Immature natural killer cell (primary cell): Measurements from ENCODE around the gene ESYT2. TPM values are rescaled to one million over a fixed set of nuclear protein-coding genes. Genes with fewer than 3 reads are reported as not detected.
A peak's percentile ranks its signal among the peaks of the same experiment; 100 is the strongest.

Experiments used
- DNase-seq, 3 donors: peaks; one replicate each; pipeline ENCODE4 v3.0.0; 2022; ENCODE audit warnings: mixed read lengths in 1 of 3
- H3K27ac Mint-ChIP-seq, 6 donors: one replicate each; pipeline ENCODE4 v1.8.0; 2020; ENCODE audit warnings: mixed read lengths in 6 of 6, mild to moderate bottlenecking in 5 of 6, inconsistent platforms in 4 of 6, moderate library complexity in 3 of 6
- H3K27me3 Mint-ChIP-seq, 3 donors: one replicate each; pipeline ENCODE4 v1.8.0; 2020 to 2021; ENCODE audit warnings: low read depth in 3 of 3, mild to moderate bottlenecking in 3 of 3, mixed read lengths in 3 of 3, moderate library complexity in 3 of 3, inconsistent platforms in 1 of 3
- H3K36me3 Mint-ChIP-seq, 3 donors: one replicate each; pipeline ENCODE4 v1.8.0; 2020; ENCODE audit warnings: mixed read lengths in 3 of 3, inconsistent platforms in 2 of 3, mild to moderate bottlenecking in 2 of 3
- H3K4me1 Mint-ChIP-seq, 2 donors: one replicate each; pipeline ENCODE4 v1.8.0; 2020; ENCODE audit warnings: inconsistent platforms in 2 of 2, mild to moderate bottlenecking in 2 of 2, mixed read lengths in 2 of 2, moderate library complexity in 1 of 2
- H3K4me3 Mint-ChIP-seq, 5 donors: one replicate each; pipeline ENCODE4 v1.8.0; 2020; ENCODE audit warnings: mild to moderate bottlenecking in 5 of 5, mixed read lengths in 5 of 5, inconsistent platforms in 3 of 5, moderate library complexity in 3 of 5
- H3K9me3 Mint-ChIP-seq, 6 donors: one replicate each; pipeline ENCODE4 v1.8.0; 2020; ENCODE audit warnings: mild to moderate bottlenecking in 6 of 6, mixed read lengths in 6 of 6, inconsistent platforms in 4 of 6, moderate library complexity in 3 of 6
- polyA plus RNA-seq, 3 donors: library from polyadenylated mRNA; unstranded; fragments of 300-500 nt; fragmentation: Illumina TruSeq; gene quantifications; one replicate each; pipeline ENCODE4 v1.2.3, GENCODE V29; 2021

The ESYT2 gene
- polyA plus RNA-seq, 3 donors from 2014 or later: 70.1 to 95.7 (median 84.0) TPM

GRCh38 chr7:158828133-158829020, 932 bp downstream of the ESYT2 start:
- peak in 2 of 3 donors; percentile 45 to 46 for DNase-seq
- peaks cover 3 to 14% (median 13%) of the 10 kb centered on the region in 3 donors for H3K36me3 Mint-ChIP-seq
- H3K4me1 Mint-ChIP-seq: peaks cover 60 to 68% of the 10 kb centered on the region in 2 donors
- peak overlapping the region; percentile 85 to 98 (median 96) for H3K27ac Mint-ChIP-seq
- peaks cover 24 to 61% (median 38%) of the 10 kb centered on the region in 3 donors for H3K27me3 Mint-ChIP-seq
- peak overlapping the region; percentile 90 to 96 (median 96) for H3K4me3 Mint-ChIP-seq
- H3K9me3 Mint-ChIP-seq: peaks cover 0 to 2% (median 0%) of the 10 kb centered on the region in 6 donors

DNA sequence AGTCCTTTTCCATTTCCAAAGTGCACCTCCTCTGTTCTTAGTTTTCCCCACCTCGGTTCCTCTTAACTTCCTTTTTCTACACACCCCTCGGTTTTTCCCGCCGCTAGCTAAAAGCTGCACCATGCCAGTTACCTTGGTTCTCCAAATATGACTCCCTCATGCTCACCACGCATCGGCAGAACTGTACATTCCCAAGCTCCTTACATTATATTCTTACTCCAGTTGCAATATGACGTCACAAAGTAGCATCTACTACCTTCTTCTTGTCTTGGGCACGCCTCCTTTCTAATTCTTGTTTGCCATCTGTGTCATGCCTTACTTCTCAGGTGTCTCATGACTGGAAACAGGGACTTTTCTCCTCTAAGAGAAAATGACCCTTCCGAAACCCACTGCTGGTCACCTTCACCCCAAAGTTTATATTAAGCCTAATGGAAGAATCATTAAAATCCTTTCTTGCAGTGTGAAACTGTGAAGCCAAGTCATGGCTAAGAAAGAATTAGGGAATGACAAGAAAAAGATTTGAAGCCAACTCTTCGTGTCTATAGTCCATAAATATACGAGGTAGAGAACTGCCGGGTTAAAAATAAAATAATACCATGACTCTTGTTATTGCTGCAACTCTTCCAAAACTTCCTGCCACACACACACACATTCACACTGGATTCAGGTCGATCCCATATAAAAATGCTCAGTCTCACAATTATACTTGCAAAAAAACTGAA, 1.7 kb downstream of the ESYT2 start:
- Mint-ChIP-seq H3K27me3 (peaks cover 25 to 62% (median 39%) of the 10 kb centered on the region in 3 donors), H3K4me1 (peaks cover 66 to 74% of the 10 kb centered on the region in 2 donors), H3K36me3 (peaks cover 3 to 14% (median 13%) of the 10 kb centered on the region in 3 donors), H3K27ac (peak overlapping the region; percentile 85 to 98 (median 96)), H3K9me3 (no peaks in the 10 kb centered on the region), H3K4me3 (peak overlapping the region; percentile 90 to 96 (median 96))
- DNase-seq: peak in 2 of 3 donors; percentile 32 to 44

- DNase-seq: no peak
- Mint-ChIP-seq H3K27ac (peak overlapping the region in 5 of 6 donors; percentile 74 to 89 (median 80)), H3K4me1 (peaks cover 72 to 74% of the 10 kb centered on the region in 2 donors), H3K9me3 (no peaks in the 10 kb centered on the region), H3K27me3 (peaks cover 30 to 55% (median 44%) of the 10 kb centered on the region in 3 donors), H3K36me3 (peaks cover 3 to 14% (median 13%) of the 10 kb centered on the region in 3 donors), H3K4me3 (peak overlapping the region; percentile 64 to 78 (median 73))
Observed at GRCh38 chr7:158825628-158826289, 3.5 kb downstream of the ESYT2 start.

DNA sequence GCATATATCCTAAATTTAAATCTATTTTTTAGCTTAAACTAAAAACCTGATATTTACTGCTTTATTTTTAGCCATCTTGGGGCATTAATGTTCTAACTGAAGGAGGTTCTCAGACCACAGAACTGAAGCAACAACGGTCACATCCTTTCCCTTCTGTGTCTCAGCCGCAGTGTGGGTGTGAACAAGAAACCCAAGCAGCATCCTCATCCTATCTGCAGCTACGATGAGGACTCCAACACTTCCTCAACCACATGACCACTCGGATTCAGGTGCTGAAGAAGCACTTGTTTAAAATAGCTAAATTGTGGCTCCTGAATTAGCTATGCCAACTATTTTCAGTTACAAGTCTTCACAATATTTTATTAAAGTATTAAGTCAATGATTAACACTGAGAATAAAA, 5.3 kb downstream of the ESYT2 start:
- Mint-ChIP-seq H3K4me1 (peaks cover 80 to 82% of the 10 kb centered on the region in 2 donors), H3K4me3 (peak overlapping the region; percentile 78 to 88 (median 84)), H3K9me3 (no peaks in the 10 kb centered on the region), H3K27ac (peak overlapping the region; percentile 88 to 97 (median 94)), H3K36me3 (peaks cover 3 to 14% (median 13%) of the 10 kb centered on the region in 3 donors), H3K27me3 (peaks cover 22 to 45% (median 31%) of the 10 kb centered on the region in 3 donors)
- peak; percentile 91 to 93 (median 91) for DNase-seq

GRCh38 chr7:158821171-158822031, 7.9 kb downstream of the ESYT2 start:
- H3K4me3 Mint-ChIP-seq: peak overlapping the region; percentile 56 to 83 (median 73)
- DNase-seq: peak in 1 of 3 donors; percentile 32

GRCh38 chr7:158820656-158821055, 8.7 kb downstream of the ESYT2 start:
- Mint-ChIP-seq H3K4me1 (peaks cover 91 to 96% of the 10 kb centered on the region in 2 donors), H3K27ac (peak overlapping the region; percentile 12 to 99 (median 98))
- DNase-seq: no peak

More at GRCh38 chr7:158821171-158822031, 7.9 kb downstream of the ESYT2 start:
- Mint-ChIP-seq H3K4me1 (peaks cover 90 to 96% of the 10 kb centered on the region in 2 donors), H3K36me3 (peaks cover 0 to 9% (median 5%) of the 10 kb centered on the region in 3 donors), H3K9me3 (no peaks in the 10 kb centered on the region), H3K27ac (peak overlapping the region; percentile 91 to 99 (median 98)), H3K27me3 (peaks cover 20 to 40% (median 31%) of the 10 kb centered on the region in 3 donors)

DNA sequence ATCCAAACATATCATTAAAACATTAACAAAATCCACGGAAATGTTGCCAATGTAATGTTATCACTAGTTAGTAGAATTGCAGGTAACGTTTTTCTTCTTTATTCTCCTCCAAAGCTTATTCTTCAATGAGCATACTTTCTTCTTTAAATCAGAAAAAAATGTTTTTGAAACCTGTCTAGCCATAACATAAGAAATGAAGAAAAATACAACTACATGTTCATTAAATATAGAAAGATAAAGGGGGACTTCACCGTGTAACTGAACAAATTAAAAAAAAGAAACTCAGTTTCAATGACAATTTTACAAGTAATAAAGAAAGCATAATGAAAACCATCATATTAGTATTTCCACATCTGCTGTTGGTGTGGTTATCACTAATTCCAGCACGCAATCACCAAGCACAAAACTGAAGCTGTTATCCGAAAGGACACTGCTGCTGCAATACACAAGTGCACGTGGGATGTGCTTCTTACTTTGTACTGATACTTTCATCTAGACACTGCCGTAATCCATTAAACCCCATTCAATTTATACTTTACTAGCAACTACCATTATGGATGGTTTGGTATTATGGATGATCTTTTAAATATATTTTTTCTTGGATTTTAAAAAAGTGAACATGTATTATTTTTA, 9.6 kb downstream of the ESYT2 start:
- peak overlapping the region; percentile 79 to 89 (median 87) for H3K4me3 Mint-ChIP-seq
- H3K9me3 Mint-ChIP-seq: no peaks in the 10 kb centered on the region
- H3K4me1 Mint-ChIP-seq: peaks cover 91 to 96% of the 10 kb centered on the region in 2 donors
- H3K36me3 Mint-ChIP-seq: peaks cover 0 to 9% (median 2%) of the 10 kb centered on the region in 3 donors
- no peak for DNase-seq
- H3K27me3 Mint-ChIP-seq: peaks cover 21 to 46% (median 35%) of the 10 kb centered on the region in 3 donors
- H3K27ac Mint-ChIP-seq: peak overlapping the region; percentile 97 to 100 (median 98)

More at GRCh38 chr7:158820656-158821055, 8.7 kb downstream of the ESYT2 start:
- Mint-ChIP-seq H3K27me3 (peaks cover 19 to 40% (median 35%) of the 10 kb centered on the region in 3 donors), H3K36me3 (peaks cover 0 to 10% (median 4%) of the 10 kb centered on the region in 3 donors), H3K9me3 (no peaks in the 10 kb centered on the region), H3K4me3 (peak overlapping the region; percentile 56 to 83 (median 73))

GRCh38 chr7:158818325-158819213, 10.7 kb downstream of the ESYT2 start:
- Mint-ChIP-seq H3K27ac (peak overlapping the region; percentile 97 to 100 (median 98)), H3K27me3 (peaks cover 18 to 45% (median 32%) of the 10 kb centered on the region in 3 donors), H3K9me3 (no peaks in the 10 kb centered on the region), H3K4me1 (peaks cover 92 to 96% of the 10 kb centered on the region in 2 donors), H3K36me3 (peaks cover 4 to 12% (median 8%) of the 10 kb centered on the region in 3 donors), H3K4me3 (peak overlapping the region; percentile 79 to 89 (median 87))
- DNase-seq: peak; percentile 91 to 92 (median 91)

DNA sequence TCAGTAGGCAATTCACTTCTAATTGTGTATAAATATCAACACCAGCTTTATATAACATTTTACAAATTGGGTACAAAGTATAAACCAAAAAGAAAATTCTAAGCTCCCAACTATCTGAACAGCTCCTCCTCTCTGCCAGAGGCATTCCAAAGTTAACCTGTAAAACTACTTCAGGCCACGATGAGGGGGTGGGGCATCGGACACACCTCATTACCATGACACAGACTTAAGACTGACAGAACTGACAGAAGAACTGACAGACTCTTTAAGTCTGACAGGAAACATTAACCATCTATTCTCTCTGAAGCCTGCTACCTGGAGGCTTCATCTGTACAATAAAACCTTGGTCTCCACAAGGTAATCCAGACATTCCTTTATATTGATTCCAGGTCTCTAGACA, 12.3 kb downstream of the ESYT2 start:
- peak overlapping the region; percentile 97 to 100 (median 98) for H3K27ac Mint-ChIP-seq
- H3K9me3 Mint-ChIP-seq: no peaks in the 10 kb centered on the region
- peaks cover 8 to 14% (median 12%) of the 10 kb centered on the region in 3 donors for H3K36me3 Mint-ChIP-seq
- H3K4me1 Mint-ChIP-seq: peaks cover 97 to 100% of the 10 kb centered on the region in 2 donors
- no peak for DNase-seq
- H3K4me3 Mint-ChIP-seq: peak overlapping the region; percentile 51 to 87 (median 82)
- H3K27me3 Mint-ChIP-seq: peaks cover 14 to 49% (median 30%) of the 10 kb centered on the region in 3 donors

GRCh38 chr7:158816271-158816670, 13.0 kb downstream of the ESYT2 start:
- Mint-ChIP-seq H3K9me3 (no peaks in the 10 kb centered on the region), H3K4me3 (peak overlapping the region; percentile 51 to 87 (median 82)), H3K36me3 (peaks cover 8 to 14% (median 12%) of the 10 kb centered on the region in 3 donors), H3K4me1 (peaks cover 97 to 100% of the 10 kb centered on the region in 2 donors), H3K27me3 (peaks cover 10 to 54% (median 29%) of the 10 kb centered on the region in 3 donors), H3K27ac (peak overlapping the region; percentile 97 to 100 (median 98))
- DNase-seq: no peak

GRCh38 chr7:158815800-158816128, 13.5 kb downstream of the ESYT2 start:
- peaks cover 8 to 54% (median 29%) of the 10 kb centered on the region in 3 donors for H3K27me3 Mint-ChIP-seq
- DNase-seq: no peak
- no peaks in the 10 kb centered on the region for H3K9me3 Mint-ChIP-seq
- peak overlapping the region; percentile 51 to 87 (median 82) for H3K4me3 Mint-ChIP-seq
- peaks cover 8 to 16% (median 12%) of the 10 kb centered on the region in 3 donors for H3K36me3 Mint-ChIP-seq
- H3K4me1 Mint-ChIP-seq: peaks cover 96 to 100% of the 10 kb centered on the region in 2 donors
- peak overlapping the region; percentile 97 to 100 (median 98) for H3K27ac Mint-ChIP-seq
